Stimulated activated naive CD8-positive, alpha-beta T cell treated with anti-CD3 and anti-CD28 coated beads, Interleukin-15, Interleukin-2, amounts not matched to agents 100 U/mL and 50 U/mL, for 24 hours (primary cell): ENCODE data around the gene HIP1R.

Experiments
- ATAC-seq: fragments of 150-1000 bp; cut with Tn5 transposase; one replicate; pipeline ENCODE4 v1.10.0; 2021
- DNase-seq: peaks from one replicate; pipeline ENCODE4 v3.0.0; 2021

Gene HIP1R

GRCh38 chr12:122860854-122861586 lies 25.8 kb downstream of the HIP1R start:
- ATAC-seq, result no peak
- DNase-seq, result no peak

DNA sequence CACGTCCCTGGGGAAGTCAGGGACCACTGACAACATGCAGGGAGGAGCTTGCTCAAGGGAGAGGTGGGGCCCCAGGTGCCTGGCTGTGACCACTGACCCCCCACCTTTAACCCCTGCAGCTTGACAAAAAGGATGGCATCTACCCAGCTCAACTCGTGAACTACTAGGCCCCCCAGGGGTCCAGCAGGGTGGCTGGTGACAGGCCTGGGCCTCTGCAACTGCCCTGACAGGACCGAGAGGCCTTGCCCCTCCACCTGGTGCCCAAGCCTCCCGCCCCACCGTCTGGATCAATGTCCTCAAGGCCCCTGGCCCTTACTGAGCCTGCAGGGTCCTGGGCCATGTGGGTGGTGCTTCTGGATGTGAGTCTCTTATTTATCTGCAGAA lies 26.3 kb downstream of the HIP1R start:
- no peak for ATAC-seq
- no peak for DNase-seq

- no peak for DNase-seq
- ATAC-seq, result no peak
These were observed 26.9 kb downstream of the HIP1R start for GRCh38 chr12:122862110-122862634.

- no peak for ATAC-seq
These were observed 27.8 kb downstream of the HIP1R start for GRCh38 chr12:122862872-122863701.

GRCh38 chr12:122864894-122865253 lies 29.6 kb downstream of the HIP1R start:
- no peak for DNase-seq
- no peak for ATAC-seq

More at GRCh38 chr12:122862872-122863701, 27.8 kb downstream of the HIP1R start:
- DNase-seq, result no peak

DNA sequence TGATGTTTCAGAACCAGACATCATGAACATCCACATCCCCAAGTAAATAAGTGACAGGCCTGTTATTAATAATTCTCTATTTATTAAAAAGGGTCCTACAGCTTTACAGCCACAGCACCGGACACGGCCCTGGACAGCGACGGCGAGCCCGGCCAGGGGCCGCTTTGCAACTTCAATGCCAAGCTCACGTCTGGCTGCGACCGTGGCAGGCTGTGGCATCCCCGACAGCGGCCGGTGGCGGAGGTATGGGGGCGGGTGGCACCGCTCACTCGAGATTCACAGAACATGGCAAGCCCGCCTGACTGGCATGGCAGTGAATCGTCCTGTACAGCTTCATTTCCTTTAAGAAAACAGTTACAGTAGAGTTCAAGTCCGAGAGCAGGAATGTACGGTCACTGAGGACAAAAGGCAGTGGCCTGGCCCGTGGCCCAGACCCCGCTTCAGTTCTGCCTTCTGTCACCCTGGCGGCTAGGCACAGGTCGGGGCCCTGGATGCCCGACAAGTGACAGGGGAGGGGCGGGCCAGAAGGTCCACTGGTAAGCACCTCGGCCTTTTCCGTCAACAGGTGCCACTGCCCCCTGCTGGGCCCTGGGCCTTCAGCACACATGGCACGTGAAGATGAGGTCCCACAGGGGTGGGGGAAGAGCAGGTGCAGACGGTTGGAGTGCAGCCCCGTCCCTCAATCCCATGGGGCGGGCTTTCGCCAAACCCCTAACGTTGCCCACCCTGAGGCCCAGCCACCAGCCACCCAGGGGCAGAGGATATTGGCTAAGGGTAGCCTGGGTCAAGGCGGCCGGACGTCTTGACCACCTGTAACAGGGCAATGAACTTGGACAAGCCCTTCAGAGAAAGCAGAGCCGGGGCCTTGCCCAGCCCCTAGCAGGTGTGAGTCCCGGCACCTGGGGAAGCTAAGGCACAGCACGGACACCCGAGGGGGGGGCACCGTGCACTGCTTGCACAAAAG lies 30.3 kb downstream of the HIP1R start:
- ATAC-seq (no peak), DNase-seq (no peak)

- DNase-seq (no peak), ATAC-seq (no peak)
These were observed 31.1 kb downstream of the HIP1R start for GRCh38 chr12:122866379-122866778.

DNA sequence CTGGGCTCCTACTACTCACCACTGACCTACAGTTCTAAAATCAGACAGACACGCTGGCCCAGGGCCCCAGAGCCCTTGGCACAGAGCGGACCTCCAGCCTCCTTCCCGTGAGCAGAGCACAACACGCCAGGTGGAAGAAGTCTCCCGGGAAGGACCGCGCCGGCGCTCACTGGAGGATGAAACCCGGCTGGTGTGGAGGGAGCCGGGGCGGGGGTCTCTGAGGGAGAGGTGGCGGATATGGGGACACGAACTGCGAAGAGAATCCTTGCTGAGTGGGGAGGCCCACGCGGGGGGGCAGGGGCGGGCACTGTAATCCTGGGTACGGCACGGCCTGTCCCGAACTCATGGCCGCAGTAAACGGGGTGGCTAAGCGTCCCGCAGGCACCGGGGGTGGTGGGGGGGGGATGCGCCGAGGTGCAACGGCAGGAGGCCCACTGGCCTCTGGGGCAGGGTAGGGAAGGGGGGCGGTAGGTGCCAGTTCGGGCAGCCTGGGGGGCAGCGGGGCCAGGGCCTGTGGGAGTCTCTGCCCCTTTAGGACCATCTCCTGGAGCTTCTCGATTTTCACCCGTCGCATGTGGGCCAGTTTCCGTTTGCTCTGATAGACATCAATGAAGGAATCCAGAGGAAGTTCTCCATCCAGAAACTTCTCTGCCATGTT lies 31.8 kb downstream of the HIP1R start:
- no peak for DNase-seq

GRCh38 chr12:122867691-122868461 lies 32.6 kb downstream of the HIP1R start:
- no peak for DNase-seq
- no peak for ATAC-seq

More for the DNA sequence above, 31.8 kb downstream of the HIP1R start:
- ATAC-seq, result no peak

DNA sequence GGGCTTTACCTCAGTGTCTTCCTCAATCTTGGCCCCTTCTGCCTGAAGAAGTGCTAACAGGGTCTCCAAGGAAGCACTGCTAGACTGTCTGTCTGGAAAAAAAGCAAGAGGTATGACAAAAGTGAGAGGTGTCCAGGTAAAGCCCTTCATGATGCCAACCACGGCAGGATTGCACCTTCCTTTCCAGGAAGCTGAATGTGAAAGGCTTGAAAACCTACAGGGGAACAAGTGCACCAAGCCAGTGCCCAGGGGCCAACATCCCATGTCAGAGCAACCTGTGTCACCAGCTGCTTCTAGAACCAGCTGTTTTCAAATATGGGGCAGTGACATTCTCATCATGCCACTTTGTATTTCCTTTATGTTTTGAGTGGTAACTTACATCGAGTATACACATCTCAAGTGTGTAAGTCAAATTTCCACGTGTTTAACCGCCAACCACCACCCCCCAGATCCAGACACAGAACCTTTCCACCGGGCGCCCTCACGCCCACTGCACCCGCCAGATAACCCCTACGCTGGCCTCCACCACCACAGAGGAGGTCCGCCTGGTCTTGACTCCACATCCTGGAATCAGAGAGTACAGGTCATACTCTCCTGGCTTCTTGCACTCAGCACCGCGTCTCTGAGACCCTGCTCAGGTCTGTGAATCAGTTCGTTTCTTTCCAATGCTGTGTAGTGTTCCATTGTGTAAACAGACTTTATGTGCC lies 33.4 kb downstream of the HIP1R start:
- ATAC-seq (no peak), DNase-seq (no peak)

DNA sequence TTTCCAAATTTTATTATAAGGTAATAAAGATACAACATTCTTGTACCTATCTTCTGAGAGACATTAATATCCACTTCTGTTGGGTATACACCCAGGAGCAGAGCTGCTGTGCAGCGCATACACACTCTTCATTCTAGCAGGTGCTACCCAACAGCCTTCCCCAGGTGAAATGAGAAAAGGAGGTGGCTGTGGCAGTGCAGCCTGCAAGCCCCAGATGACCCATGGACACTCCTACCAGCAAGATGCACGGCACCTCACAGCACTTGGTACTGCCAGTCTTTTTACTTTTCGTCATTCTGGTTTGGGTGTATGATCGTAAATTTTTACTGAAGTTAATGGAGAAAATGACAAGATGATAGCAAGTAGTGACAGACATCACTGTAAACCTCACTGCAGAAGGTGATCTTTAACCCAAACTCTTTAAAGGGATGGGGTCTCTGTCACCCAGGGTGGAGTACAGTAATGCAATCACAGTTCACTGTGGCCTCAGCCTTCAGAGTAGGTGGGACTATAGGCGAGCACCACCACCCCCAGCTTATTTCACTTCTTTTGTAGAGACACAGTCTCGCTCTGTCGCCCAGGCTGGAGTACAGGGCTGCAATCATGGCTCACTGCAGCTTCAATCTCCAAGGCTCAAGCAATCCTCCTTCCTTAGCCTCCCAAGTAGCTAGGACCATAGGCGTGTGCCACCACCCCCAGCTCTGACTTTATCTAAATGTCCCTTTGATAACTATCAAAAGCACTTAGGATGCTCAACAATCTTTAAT lies 34.1 kb downstream of the HIP1R start:
- DNase-seq, result no peak
- no peak for ATAC-seq

- no peak for DNase-seq
- no peak for ATAC-seq
These were observed 35.0 kb downstream of the HIP1R start for GRCh38 chr12:122870163-122870842.

DNA sequence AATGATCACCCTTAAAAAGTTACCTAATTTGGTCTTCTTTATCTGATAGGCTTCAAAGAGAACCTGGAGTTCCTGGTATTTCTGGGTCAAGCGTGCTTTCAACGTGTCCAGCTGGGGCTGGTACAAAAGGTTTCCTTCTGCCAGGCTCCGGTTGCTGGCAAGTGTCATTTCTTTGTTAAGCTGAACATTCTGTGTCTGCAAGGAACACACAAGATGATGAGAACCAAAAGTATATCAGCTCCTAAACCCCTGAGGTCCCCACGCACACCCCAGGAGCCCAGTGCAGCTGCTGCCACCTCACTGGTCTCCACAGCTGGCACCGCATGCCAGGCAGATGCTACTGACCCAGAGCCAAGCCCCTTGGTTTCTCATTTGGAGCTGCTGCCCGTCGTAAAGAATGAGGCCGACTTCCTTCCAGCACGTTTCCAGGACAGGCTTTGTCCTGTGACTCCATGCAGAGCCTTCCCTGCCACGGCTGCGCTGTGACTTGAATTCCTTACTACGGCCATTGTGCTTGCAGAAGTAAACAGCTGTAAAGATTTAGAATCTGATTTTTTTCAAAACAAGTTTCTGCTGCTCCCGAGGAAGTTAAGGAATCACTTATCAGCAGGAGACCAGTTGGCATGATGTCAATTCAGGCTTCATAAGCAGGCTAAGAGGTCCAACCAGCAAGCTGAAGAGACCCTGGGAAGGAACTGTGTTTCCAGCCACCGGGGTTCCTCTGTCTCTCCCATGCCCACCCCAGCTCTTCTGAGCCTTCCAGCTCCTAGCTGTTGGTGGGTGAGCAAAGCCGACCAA lies 35.8 kb downstream of the HIP1R start:
- no peak for DNase-seq

DNA sequence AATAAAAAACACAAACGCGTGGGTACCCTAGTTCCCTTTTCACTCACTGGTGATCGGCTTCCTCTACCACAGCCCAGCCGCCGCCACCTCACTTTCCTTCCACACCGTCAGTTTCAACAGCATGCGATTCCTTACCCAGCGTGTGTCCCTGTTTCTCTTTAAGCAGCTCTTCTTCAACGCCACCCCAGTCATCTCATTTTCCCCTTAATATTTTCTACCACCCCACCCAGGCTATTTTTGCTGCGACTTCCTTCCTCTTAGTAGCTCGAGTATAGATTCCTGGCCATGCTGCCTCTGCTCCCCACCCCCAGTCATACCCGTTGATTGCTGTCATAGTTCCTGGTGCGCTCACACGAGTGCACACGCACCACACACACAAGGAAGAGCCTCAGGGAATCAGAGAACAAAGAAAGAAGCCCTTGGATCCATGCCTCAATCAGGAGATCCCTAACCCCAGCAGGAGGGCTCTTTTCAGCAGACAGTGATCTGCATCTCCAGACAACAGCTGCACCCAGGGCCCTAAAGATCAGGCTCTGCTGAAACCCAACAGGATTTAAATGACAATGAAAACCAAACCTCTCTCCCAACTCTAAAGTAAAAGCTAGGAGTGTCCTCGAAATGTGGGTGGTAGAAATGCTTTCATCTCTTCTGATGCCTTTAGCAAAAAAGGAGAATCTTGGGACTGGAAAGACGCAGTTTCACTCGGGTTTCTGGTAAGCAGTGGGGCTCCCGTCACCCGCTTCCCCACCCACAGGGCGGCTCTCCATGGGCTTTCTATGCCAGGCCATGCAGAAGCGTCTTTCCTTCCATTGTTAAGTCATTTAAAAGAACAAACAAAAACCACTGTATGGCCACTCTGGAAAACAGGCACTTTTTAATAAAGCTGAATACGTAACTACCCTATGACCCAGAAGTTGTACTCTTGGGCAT lies 36.9 kb downstream of the HIP1R start:
- DNase-seq, result peak; percentile 74
- peak; percentile 62 for ATAC-seq

More for the DNA sequence above, 35.8 kb downstream of the HIP1R start:
- no peak for ATAC-seq

- ATAC-seq (no peak), DNase-seq (no peak)
These were observed 37.6 kb downstream of the HIP1R start for GRCh38 chr12:122872815-122873361.

GRCh38 chr12:122873540-122873939 lies 38.3 kb downstream of the HIP1R start:
- DNase-seq, result no peak
- no peak for ATAC-seq
